HG03135 (cell line): Measurements from ENCODE around the gene SSMEM1.
"Not testable (repeated sequence)": the region's sequence is repeated elsewhere in the genome, so short reads cannot be mapped to it uniquely, and the experiment has no call there.

ENCODE experiments used
- ATAC-seq: cut with Tn5 transposase; IDR thresholded peaks from one replicate; pipeline ENCODE4 v1.9.1; 2021; ENCODE audit warnings: mild to moderate bottlenecking, moderate library complexity; ENCODE audit not compliant: unreplicated experiment

SSMEM1 gene

DNA sequence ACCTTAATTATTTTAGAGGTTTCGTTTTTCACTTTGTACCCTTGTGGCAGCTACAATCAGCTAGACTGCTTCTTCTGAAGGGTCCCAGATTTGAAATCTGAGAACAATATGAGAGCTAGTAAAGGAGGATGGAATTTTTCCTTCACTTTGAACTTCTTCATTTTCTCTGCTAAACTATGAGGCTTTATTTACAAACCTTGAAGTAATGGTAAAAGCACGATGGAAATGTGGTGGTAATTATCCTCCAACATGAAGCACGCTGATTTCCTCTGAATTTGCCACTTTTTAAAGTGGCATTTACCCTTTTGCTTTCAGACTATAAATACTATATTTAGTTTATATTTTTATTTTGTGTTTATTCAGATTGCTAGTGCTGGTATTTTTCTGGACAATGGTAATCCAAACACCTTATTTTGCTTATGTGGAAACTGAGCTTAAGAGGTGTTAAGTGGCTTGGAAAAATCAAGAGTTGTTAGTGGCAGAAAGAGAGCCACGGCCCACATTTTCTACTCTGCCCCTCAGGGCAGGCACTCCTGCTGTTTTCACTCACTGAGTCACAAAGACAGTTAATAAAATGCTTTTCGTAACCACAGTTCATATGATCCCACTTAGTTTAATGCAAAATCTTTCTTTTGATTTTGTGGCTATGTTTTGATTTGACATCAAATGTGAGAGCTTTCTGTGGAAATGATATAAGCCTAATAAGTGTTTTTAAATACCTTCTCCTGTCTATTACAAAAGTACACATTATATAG lies 2.7 kb downstream of the SSMEM1 start:
- no peak for ATAC-seq

DNA sequence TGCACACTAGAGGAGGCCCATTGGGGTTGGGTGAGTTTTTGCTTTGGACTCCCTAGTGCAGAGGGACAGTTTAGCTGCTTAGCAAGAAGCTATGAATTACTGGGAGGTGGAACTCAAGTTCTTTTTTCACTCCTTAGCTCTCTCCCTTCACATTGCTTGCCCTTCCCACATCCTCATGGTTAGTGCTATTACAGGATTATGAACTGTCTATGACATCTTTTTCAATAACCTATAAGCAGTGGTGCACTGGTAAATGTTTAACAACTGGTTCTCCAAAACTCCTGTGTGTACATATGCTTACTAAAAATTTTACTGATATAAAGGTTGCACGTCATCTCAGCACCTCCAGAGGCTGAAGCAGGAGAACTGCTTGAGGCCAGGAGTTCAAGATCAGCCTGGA lies 6.2 kb downstream of the SSMEM1 start:
- ATAC-seq = no peak

DNA sequence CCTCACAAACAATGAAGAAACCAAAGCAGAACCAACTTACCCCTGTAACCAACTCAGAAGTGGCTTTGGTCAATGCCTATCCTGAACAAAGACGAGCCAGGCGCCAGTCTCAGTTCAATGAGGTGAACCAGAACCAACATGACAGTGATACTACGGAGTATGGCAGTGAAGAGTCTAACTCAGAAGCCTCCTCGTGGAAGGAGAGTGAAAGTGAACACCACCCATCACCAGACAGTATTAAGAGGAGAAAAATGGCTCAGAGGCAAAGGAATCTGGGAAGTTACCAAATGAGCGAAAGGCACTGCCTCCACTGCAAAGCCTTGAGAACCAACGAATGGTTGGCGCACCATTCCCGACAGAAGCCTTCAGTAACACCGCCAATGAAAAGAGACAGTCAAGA lies 8.4 kb downstream of the SSMEM1 start:
- ATAC-seq = no peak

DNA sequence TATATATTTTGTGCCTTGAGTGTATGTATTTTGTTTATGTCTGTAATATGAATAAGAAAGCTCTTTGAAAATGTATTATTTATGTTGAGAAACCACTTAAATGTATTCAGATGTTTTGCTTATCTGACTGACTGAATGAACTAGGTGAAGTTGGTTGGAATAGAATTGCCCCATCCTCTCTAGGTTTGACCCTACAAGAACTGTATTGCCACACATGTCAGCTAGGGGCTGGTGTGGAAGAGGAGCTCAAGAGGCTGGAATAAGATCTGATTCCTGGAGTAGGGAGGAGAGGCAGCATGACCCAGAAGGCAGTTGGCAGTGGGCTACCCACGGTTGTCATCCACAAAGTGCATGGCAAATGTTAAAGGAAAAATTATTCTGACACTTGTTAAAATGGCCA lies 9.1 kb downstream of the SSMEM1 start:
- ATAC-seq = no peak

DNA sequence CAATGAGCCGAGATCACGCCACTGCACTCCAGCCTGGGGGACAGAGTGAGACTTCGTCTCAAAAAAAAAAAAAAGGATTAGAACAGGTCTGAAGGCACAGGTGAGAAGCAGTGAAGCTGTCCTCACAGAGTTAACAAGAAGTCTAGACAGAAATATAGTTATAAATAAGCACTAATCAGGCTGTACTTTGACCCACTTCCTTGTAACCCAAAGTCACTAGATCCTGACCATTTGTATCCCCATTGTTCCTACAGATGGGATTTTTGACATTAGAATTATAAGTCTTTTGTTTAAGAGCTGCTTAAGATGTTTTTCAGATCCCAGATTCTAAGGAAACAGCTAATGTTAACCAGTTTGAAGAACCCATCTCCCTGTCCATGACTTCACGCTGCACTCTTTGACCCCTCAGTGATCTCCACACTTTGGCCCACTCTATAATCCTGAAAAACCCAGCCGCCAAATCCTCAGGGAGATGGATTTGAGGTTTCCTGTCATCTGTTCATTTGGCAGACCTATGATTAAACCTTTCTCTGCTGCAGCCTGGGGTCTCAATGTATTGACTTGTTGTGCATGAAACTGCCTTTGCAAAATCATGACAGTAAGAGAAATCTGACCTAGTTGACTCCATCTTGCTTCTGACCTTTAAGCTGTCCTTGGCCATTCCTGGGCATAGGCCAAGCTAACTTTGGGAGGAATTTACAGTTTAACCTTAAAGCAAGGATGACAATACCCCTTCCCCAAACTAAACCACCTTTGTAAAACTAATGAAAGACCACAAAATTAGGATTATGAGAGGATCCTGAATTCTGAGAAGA lies 11.4 kb downstream of the SSMEM1 start:
- ATAC-seq = no peak

GRCh38 chr7:130219871-130220270 lies 12.2 kb downstream of the SSMEM1 start:
- ATAC-seq = no peak

DNA sequence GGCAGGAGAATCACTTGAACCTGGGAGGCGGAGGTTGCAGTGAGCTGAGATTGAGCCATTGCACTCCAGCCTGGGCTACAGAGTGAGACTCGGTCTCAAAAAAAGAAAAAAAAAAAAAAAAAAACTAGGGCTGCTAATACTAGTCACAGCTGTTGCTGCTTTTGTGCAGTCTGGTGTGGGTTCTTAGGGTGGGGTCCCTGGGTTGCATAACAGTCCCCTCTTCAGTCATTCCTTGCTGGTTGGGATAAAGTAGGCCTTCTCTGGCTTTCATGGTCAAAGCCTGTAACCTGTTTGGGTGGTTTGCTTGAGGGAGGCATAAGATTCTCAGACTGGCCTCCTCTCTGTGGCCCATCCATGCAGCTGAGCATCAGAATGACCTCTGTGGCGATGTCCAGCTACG lies 14.1 kb downstream of the SSMEM1 start:
- no peak for ATAC-seq

- no peak for ATAC-seq
These were observed 16.0 kb downstream of the SSMEM1 start for GRCh38 chr7:130223646-130224045.

DNA sequence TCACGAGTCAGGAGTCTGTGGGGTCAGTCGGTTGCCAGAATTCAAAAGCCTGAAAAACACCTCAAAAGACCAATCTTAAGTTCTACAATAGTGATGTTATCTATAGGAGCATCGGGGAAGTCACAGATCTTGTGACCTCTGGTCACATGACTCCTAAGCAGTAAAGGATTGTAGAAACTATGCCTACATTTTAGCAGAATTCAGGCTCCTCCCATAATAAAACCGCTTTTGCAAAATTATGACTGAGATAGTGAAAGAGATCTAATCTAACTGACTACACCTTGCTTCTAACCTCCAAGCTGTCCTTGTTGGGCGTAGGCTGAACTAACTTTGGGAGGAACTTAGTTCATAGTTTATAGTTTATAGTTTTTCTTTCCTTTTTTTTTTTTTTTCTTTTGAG lies 16.6 kb downstream of the SSMEM1 start:
- ATAC-seq = no peak

DNA sequence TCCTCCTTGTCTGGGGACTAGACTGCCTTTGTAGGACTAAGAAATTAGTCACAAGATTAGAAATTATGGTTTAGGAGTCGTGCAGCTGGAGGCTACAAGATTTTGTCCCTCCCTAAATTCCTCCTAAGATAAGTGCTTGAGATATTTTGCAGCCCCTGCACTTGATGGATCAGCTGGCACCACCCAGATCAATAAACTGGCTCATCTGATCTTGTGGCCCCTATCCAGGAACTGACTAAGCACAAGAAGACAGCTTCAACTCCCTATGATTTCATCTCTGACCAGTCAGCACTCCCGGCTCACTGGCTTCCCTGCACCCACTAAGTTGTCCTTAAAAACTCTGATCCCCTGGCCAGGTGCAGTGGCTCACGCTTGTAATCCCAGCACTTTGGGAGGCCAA lies 17.3 kb downstream of the SSMEM1 start:
- not testable (repeated sequence) for ATAC-seq

DNA sequence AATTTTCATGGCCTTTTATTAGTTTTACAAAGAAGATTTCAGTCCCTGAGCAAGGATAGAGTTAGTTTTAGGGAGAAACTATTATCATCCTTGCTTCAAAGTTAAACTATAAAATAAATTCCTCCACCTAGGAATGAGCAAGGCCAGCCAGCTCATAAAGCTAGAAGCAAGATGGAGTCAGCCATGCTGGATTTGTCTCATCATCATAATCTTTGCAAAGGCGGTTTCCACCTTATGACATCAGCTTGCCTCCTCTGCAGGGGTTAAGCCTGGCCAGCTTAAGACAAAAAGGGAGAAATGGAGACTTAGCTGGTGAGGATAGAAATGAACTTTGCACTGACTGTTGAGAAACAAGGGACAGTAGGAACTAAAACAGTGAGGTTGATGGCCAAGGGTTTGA lies 18.7 kb downstream of the SSMEM1 start:
- ATAC-seq = no peak

DNA sequence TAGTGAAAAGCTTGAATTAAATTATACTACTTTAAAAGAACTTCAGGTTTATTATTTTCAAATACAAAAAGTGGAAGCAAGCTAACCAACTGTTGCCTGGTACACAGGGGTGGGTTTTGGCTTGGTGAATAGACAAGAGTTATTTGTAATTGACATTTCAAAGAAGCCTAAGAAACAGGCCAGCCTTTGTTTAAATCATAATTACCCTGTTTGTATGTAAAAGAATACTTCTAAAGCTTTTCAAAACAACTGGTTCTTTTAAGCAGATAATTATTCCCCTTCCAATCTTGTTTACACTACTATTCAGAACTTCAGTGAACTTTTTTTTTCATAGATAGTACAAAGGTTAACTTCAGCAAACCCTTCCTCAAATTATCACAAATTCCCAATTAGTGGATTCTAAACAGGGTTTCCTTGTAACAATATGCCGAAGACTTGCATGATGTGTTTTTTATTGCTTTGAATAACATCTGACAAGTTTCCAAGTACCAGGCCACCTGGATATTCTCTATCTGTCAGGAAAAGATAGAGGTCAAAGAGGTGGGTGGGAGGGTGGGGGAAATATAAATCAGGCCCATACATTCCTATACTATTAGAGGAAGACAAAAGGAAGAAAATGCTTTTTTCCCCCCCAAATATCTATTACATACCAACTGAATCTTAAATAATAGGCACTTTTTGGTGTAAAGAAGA lies 20.4 kb downstream of the SSMEM1 start:
- no peak for ATAC-seq

- ATAC-seq = no peak
These were observed 21.3 kb downstream of the SSMEM1 start for GRCh38 chr7:130228840-130229502.

- not testable (repeated sequence) for ATAC-seq
These were observed 22.3 kb downstream of the SSMEM1 start for GRCh38 chr7:130229981-130230380.

- ATAC-seq = no peak
These were observed 24.1 kb downstream of the SSMEM1 start for GRCh38 chr7:130231792-130232191.

- ATAC-seq = no peak
These were observed 24.5 kb downstream of the SSMEM1 start for GRCh38 chr7:130232209-130232608.

DNA sequence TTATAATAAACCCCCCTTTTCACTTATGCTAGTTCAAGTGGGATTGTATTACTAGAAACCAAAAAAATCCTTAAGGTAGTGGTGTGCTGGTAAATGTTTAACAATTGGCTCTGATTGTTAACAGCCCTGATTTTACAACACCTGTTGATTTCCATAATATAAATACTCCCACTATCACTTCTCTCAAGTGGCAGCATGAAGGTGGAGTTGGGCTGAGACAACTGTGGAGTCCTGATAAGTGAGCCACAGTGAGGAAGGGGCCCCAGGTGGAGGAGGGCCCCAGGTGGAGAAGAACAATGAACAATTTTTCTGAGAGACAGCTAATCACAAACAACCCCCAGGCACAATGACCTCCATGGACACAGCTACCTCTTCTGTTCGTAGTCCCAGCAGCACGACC lies 26.4 kb downstream of the SSMEM1 start:
- no peak for ATAC-seq

DNA sequence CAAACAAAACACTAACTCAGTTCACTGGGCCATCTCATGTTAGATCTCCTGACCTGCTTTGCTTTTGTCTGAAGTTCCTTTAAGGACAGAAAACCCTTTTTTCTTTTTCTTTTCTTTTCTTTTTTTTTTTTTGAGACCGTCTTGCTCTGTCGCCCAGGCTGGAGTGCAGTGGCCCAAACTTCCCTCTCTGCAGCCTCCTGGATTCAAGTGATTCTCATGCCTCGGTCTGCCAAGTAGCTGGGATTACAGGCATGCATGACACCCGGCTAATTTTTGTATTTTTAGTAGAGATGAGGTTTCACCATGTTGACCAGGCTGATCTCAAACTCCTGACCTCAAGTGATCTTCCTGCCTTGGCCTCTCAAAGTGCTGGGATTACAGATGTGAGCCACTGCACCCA lies 28.7 kb downstream of the SSMEM1 start:
- ATAC-seq = not testable (repeated sequence)

DNA sequence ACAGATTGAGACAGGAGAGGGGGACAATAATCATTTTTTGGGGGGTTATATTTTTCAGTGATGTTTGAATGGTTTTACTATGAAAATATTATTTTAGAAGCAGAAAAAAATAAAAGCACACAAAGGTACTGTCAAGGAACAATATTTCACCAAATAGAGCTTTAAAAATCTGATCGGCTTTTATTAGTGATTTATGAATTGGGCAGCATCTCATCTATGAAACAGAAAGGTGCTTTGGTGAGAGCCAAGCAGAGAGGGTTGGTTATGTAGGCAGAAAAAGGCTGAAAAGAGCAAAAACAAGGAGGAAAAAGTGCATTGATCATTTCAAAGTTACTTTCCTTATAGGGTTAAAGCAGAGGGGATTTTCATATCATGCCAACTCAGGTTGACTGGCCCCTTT lies 32.6 kb downstream of the SSMEM1 start:
- ATAC-seq = no peak

- no peak for ATAC-seq
These were observed 34.7 kb downstream of the SSMEM1 start for GRCh38 chr7:130242198-130243014.
